HG02852 (cell line): ENCODE data around the gene OR2J3.
"Not testable (repeated sequence)": the region's sequence is repeated elsewhere in the genome, so short reads cannot be mapped to it uniquely, and the experiment has no call there.

Experiments used
- ATAC-seq: cut with Tn5 transposase; IDR thresholded peaks from one replicate; pipeline ENCODE4 v1.9.1; 2021; ENCODE audit warnings: mild to moderate bottlenecking, moderate library complexity; ENCODE audit not compliant: unreplicated experiment

OR2J3 gene

DNA sequence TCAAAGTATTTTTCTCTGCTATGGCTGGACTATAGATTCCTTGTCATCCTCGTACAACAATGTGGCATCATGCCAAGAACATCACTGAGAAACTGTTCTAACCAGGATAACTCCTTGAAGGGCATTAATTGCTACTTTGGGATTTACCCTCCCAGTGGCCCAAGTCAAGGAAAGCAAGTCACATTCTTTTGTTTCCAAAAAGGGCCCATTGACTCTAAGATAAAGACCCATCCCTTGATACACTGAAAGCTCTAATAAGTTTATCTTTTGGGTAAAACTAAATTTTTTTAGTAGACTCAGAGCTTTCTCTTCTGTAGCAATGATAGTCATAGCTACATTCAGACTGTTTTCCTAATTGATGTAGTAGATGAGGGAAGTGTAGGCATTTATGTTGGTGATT, at the start of gene OR2J3:
TSS of gene OR2J3 (plus strand) at position 301 of the 400 bp plus-strand sequence. CDS start 3,833 bp downstream, outside the sequence.
- no peak for ATAC-seq

DNA sequence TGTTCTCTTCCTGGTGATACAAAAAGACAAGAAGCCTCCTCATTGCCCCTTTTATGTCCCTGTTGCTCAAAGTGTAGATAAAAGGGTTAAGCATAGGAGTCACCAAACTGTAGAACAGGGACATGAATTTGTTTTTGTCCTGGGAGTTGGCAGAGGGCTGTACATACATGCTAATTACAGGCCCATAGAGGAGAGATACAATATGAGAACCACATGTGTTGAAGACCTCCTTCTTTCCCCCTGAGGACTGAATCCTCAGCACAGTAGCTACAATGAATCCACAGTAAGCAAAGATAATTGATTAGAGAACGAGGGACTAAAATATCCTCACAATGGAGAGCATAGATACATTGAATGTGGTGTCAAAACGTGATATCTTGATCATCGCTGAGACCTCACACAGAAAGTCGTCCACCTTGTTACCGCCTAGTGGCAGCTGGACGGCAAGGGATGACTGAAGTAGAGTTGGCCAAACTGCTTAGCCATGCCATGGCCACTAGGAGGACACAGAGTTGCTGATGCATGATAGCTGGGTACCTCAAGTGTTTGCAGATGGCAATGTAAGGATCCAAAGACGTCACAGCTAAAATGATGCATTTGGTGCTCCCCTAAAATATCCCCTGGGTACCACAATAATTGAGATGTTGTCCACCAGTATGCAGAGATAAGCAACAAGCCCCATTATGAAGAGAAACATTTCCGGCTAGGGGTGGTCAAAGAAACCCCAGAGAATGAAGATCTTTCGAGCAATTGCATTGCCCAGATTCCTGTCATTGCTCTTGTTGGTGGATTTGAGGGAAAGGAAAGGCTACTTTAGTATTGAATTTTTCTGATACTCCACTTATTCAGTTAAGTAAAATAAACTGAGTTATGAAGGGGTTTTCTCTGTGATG, 35.8 kb upstream of the OR2J3 start:
- no peak for ATAC-seq

DNA sequence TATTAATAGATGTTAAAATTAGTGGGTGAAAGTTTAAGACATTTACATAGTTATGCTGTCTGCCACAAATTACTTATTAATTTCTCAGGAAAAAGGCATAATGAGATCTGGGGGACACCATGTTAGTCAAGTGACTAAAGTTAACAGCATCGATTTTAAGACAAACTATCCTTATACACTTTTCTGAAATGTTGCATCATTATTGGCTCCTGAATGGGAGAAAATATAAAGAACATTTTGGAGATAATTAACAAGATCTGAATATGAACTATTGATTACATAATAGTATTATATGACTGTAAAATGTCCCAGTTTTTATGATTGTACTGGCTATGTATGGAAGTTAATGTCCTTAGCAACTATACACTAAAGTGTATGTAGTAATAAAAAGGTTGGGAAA, 28.7 kb upstream of the OR2J3 start:
- no peak for ATAC-seq

DNA sequence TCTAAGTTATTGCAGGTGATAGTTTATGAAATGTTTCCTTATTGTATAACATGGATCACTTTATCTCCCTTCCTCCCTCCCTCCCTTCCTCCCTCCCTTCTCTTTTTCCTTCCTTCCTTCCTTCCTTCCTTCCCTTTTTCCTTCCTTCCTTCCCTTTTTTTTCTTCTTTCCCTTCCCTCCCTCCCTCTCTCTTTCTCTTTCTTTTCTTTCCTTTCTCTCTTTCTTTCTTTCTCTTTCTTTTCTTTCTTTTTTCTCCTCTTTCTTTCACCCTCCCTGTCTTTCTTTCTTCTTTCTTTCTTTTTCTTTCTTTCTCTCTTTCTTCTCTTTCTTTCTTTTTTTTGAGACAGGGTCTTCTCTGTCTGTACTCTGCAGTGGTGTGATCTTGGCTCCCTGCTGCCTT, 26.5 kb upstream of the OR2J3 start:
- ATAC-seq, result no peak

DNA sequence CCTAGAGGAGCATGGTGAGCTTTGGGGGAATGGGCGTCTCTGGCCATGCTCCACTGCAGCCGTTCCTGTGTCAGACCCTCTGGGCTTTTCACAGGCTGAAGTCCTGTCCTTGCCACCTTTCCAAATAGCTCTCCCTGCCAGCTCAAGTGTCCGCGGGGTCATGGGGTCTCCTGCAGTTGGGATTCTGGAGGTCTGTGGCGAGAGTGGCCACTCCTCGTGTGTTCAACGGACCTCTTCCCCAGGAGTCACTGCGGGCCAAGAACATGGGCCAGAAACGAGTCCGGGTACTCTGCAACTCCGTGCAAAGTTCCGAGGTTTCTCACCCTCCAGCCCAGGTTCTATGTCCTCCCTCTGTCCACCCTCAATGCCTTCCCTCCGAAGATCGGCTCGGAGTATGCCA, 25.4 kb upstream of the OR2J3 start:
- ATAC-seq, result no peak

DNA sequence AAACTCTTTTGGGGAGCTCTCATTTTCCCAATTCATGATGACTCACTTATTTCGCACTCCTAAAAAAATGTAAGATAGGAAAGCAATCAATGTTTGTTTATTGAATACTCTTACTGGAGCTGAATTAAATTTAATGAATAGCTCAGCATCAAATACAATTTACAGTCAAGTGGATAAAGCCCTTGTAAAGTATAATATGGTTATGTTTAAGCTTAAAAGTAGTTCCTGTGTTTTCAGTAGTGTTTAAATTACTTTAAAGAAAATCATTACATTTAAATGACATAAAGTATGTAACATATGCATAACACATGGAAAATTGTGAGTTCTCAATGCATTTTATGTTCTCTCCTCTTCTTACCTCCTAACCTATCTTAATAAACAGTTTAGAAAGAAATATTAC, 20.6 kb upstream of the OR2J3 start, which contains the start of gene OR2B3:
TSS of gene OR2B3 (minus strand) at position 101 of the 400 bp plus-strand sequence. CDS start at position 36, 65 bp downstream.
- ATAC-seq, result no peak

DNA sequence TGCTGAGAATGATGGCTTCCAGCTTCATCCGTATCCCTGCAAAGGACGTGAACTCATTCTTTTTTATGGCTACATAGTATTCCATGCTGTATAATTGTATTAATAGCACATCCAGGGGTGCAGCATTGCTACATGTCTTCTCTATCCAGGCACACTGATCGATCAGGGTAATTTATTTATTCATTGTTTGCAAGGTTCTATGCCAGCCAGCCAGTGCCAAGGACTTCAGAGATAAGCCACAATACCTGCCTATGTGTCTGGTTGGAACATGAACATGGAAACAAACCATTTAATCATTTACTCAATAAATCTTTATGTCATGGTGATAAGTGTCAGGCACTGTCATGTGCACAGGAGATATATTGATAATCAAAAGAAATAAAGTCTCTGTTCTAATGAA, 14.9 kb upstream of the OR2J3 start:
- ATAC-seq, result no peak

DNA sequence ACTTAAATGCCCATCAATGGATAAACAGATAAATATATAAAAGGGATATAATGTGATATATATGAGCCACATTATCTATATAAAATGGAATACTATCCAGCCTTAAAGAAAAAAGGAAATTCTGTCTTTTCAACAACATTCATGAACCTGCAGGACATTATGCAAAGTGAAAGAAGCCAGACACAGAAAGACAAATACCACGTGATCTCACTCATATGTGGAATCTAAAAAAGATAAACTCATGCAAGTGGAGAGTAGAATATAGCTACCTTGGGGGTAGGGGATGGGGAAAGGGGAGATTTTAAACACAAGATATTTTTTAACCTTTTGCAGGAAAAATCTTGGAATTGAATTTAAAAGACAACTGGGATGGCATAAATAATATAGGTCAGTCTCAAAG, 10.1 kb upstream of the OR2J3 start:
- ATAC-seq, result no peak

DNA sequence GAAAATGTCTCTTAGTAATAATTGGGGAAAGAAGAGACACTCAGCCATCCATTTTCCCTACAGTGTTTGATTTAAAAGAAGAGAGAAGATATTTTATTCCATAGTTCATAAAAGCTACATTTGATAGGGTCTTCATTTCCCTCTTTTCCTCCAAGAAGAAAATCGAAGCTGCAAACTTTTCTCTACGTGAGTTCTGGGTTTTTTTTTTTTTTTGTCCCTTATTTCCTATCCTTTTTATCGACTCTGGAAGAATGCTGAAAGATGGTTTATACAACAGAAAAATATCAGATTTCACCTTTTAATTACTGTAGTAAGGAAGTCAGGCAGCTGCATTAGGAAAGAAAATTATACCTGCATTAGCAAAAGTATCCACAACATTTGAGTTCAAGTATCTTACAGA, 8.7 kb upstream of the OR2J3 start, which contains the start of gene OR2J1:
TSS of gene OR2J1 (plus strand) at position 301 of the 400 bp plus-strand sequence. CDS start 1,453 bp downstream, outside the sequence.
- no peak for ATAC-seq

DNA sequence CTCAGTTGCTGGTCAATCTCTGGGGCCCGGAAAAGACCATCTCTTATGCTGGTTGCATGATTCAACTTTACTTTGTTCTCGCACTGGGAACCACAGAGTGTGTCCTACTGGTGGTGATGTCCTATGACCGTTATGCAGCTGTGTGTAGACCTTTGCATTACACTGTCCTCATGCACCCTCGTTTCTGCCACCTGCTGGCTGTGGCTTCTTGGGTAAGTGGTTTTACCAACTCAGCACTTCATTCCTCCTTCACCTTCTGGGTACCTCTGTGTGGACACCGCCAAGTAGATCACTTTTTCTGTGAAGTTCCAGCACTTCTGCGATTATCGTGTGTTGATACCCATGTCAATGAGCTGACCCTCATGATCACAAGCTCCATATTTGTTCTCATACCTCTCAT, 4.3 kb downstream of the OR2J3 start:
- ATAC-seq, result no peak

DNA sequence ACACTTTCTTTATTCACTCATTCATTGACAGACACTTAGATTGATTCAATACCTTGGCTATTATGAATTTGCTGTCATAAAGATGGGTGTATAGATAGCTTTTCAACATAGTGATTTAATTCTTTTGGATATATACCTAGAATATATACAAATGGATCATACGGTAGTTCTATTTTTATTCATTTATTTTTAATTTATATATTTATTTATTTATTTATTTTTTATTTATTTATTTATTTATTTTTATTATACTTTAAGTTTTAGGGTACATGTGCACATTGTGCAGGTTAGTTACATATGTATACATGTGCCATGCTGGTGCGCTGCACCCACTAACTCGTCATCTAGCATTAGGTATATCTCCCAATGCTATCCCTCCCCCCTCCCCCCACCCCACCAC, 7.1 kb downstream of the OR2J3 start:
- ATAC-seq, result not testable (repeated sequence)

DNA sequence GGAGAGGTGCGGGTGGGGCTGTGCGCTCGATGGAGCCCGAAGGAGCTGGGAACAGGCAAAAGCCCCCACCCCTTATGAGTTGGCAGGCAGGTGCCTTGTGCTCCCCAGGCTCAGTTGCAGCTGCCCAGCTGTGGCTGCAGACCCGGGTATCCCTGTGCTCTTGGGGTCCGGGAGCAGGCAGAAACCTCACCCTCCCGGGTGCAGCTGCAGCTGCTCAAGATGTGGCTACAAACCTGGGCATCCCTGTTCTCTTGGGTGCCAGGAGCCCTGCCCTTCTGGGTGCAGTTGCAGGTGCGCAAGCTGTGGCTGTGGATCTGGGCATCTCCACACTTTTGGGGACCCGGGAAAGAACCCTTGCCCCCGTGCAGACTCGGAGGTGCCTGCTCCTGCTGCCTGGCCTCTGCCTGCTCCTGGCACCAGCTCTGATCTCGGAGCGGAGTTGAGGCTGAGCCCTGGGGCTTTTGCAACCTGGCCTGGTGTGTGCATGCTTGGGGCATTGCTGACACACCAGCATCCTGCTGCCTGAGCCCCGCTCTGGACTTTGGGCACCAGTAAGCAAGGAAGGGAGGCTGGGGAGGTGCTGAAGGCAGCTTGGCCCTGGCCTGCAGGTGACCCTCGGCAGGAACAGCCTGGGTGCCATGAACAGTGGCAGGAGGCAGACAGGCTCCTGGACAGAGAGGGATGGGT, 21.6 kb downstream of the OR2J3 start:
- ATAC-seq, result no peak

DNA sequence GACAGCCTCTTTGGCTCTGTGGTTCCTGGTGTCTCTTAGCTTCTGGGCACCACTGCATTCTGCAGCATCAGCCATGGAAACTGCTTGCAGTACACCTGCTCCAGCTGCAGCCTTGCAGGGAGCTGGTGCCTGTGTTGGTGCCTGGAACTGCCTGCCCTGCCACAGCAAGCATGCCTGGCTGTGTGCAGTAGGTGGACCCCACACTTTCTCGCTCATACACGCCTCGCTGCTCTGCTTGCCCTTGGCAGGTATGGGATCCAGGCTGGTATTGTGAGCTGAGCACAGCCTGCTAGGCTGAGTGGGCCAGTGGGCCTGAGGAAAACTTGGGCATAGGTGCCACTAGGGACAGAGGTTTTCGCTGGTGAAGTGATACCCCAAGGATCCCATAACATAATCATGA, 22.8 kb downstream of the OR2J3 start:
- ATAC-seq, result no peak

DNA sequence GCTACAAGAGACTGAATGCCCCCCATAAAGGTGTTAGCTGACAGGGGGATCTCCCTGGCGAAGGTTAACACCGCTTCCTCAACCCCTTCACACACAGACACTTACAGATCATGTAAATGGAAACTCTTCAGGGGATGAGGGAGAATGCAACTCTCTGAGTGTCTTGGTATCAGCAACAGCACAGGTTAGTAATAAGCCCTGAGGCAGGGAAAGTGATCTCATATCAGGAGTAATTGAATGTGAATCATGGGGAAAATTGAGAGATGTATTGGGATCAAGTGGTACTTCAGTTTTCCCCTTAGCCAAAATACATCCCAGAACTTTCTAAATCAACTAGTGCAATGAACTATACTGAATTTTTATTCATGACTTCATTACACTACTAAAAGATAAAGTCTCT, 23.8 kb downstream of the OR2J3 start:
- ATAC-seq, result no peak

DNA sequence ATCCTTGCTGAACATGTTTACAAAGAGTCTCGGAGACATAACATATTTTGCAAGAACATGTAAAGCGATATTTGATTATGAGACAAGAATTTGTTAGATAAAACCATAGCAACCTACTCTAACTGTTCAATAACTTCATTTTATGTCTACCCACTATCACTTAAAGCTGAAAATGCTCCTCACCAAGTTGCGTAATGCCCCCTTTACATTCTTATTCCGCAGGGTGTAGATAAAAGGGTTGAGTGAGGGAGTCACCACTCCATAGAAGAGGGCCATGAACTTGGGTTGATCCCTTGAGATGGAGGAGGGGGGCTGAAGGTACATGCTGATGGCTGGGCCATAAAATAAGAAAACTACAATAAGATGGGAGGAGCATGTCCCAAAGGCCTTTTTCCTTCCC, 29.9 kb downstream of the OR2J3 start:
- no peak for ATAC-seq

DNA sequence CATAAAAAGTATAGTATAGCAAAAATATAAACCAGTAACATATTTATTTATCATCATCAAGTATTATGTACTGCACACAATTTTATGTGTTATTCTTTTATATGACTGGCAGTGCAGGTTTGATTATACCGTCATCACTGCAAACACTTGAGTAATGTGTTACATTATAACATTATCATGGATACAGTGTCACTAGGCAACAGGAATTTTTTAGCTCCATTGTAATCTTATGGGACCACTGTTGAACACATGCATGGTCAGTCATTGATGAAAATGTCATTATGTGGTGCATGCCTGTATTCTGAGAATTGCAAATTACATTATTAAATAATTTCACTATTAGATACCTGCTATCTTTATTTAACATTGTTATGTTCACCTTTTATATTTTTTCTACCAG, 33.7 kb downstream of the OR2J3 start:
- no peak for ATAC-seq

DNA sequence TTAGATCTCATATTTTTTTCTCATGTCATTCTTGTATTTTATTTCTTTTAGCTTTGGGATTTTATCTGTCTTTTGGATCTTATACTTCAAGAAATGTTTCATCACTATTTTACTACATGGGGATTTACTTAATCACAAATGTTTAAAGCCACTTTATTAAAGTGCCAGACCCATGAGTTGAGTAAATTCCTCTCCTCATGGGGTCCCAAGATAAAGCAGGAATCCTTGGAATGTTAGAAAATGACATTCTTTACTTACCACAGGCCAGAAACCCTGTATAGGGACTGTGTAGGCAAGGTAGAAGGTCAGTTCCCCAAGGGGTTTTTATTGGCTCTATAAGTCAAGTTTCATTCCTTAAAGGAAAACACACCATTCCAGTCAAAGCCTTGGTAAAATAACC, 34.5 kb downstream of the OR2J3 start:
- ATAC-seq, result no peak

DNA sequence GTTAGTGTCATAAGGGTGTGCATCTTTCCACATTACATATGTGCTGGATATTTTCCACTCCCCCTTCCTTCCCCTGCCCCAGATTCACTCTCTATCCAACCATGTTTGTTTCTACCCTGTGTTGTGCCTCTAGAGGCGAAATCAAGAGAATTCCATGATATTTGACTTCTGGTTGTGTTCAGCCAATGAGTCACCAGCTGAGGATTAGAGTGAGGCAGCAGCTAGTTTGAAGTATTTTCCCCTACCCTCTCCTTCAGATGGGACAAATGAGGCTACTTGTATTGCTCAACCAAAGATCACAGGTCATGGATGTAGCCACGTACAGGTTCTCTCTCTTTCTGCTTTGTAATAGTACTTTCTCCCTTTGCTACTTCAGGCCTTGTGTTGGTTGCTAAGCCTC, 38.3 kb downstream of the OR2J3 start:
- no peak for ATAC-seq

DNA sequence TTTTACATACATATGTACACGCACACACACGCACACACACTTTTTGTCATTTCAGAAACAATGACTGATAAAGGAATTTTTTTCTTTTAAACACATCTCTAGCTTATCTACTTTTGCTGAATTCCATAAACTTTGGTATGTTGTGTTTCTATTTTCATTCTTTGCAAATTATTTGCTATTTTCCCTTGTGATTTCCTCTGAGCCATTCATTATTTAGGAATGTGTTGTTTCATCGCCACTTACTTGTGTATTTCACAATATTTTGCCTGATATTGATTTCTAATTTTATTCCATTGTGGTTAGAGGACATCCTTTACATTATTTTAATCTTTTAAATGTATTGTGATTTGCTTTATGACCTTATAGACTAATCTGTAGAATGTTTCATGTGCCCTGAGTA, 39.2 kb downstream of the OR2J3 start:
- ATAC-seq, result no peak

DNA sequence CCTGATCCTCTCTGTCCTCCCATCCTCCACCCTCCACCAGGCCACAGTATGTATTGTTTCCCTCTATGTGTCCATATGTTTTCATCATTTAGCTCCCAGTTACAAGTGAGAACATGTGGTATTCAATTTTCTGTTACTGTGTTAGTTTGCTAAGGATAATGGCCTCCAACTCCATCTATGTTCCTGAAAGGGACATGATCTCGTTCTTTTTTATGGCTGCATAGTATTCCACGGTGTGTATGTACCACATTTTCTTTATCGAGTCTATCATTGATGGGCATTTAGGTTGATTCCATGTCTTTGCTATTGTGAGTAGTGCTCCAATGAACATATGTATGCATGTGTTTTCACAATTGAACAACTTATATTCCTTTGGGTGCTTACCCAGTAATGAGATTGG, 41.6 kb downstream of the OR2J3 start:
- not testable (repeated sequence) for ATAC-seq

DNA sequence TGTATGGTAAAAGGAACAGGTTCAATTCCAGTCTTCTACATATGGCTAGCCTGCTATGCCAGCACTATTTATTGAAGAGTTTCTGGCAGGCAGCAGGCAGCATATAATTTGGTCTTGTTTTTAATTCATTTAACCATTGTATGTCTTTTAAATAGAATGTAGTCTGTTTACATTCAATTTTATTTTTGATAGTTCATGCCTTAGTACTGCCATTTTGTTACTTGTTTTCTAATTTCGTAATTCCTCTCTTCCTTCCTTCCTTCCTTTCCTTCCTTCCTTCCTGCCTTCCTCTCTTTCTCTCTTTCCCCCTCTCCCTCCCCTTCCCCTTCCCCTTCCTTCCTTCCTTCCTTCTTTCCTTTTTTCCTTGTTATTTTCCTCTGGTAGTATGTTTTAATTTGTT, 45.2 kb downstream of the OR2J3 start:
- no peak for ATAC-seq

DNA sequence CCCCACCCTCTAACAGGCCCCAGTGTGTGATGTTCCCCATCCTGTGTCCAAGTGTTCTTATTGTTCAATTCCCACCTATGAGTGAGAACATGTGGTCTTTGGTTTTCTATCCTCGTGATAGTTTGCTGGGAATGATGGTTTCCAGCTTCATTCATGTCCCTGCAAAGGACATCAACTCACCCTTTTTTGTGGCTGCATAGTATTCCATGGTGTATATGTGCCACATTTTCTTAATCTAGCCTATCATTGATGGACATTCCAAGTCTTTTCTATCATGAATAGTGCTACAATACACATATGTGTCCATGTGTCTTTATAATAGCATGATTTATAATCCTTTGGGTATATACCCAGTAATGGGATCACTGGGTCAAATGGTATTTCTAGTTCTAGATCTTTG, 47.3 kb downstream of the OR2J3 start:
- not testable (repeated sequence) for ATAC-seq
